Endothelial cell of umbilical vein (primary cell): ENCODE results near the gene RAB37. TPM values are rescaled to one million over a fixed set of nuclear protein-coding genes. Genes with fewer than 3 reads are reported as not detected.

Experiments used
- BruUV-seq: library from RNA; stranded (reverse); fragments of 400-500 nt; replicated peaks from 2 replicates; lab custom pipeline; 2021; lab: Mats Ljungman, UMichigan
- CTCF ChIA-PET: fragments of 300-600, 350-600 bp; sonication (Branson Sonifier 250); formaldehyde crosslinking; loops from one replicate; lab custom pipeline; 2021; ENCODE audit warnings: antibody characterized with exemption, inconsistent platforms; lab: Charles Lee
- POLR2A ChIA-PET: fragments of 300-600, 350-600 bp; sonication (Branson Sonifier 250); formaldehyde crosslinking; loops from one replicate; lab custom pipeline; 2021; ENCODE audit warnings: antibody characterized with exemption, inconsistent platforms; lab: Charles Lee
- DNase-seq: peaks from one replicate; pipeline ENCODE4 v3.0.0-alpha.2; 2011; ENCODE audit warnings: low read depth, low spot score
- FAIRE-seq: peaks from 2 replicates; lab custom pipeline; 2011; peaks lifted over from hg19 to GRCh38; lab: Jason Lieb, UNC
- H2AFZ ChIP-seq: 2 replicates; pipeline ENCODE4 v1.6.0; 2012; ENCODE audit warnings: low read depth, low read length, control low read depth, inconsistent platforms
- H3K27ac ChIP-seq: 2 replicates; pipeline ENCODE4 v1.5.1; 2011; ENCODE audit warnings: low read depth, mild to moderate bottlenecking, control low read depth, low read length, moderate library complexity; ENCODE audit not compliant: insufficient read depth
- H3K27me3 ChIP-seq, 2 experiments: 2 replicates each; pipeline versions ENCODE4 v1.6.0 to v1.6.1; 2011; ENCODE audit warnings: low read length in 2 of 2, mixed read lengths in 1 of 2; ENCODE audit not compliant: control insufficient read depth in 2 of 2, insufficient read depth in 2 of 2
- H3K36me3 ChIP-seq, 2 experiments: 2 replicates in 1 of 2; 3 replicates in 1 of 2; pipeline ENCODE4 v1.5.1; 2011; ENCODE audit warnings: low read length in 2 of 2, mild to moderate bottlenecking in 1 of 2, moderate library complexity in 1 of 2; ENCODE audit not compliant: control insufficient read depth in 2 of 2, insufficient read depth in 2 of 2; ENCODE audit errors: extremely low read depth in 1 of 2
- H3K4me1 ChIP-seq: 3 replicates; pipeline ENCODE4 v1.5.1; 2011; ENCODE audit warnings: mild to moderate bottlenecking, low read length; ENCODE audit not compliant: control insufficient read depth, insufficient read depth; ENCODE audit errors: extremely low read depth
- H3K4me2 ChIP-seq: 2 replicates; pipeline ENCODE4 v1.6.1; 2011; ENCODE audit warnings: low read length, control low read depth, mixed read lengths; ENCODE audit not compliant: insufficient read depth
- H3K4me3 ChIP-seq, 3 experiments: fragments of 200-600 bp in 1 of 3; sonication (generic), shearing (Covaris generic) in 1 of 3; replicated peaks in 1 of 3; 2 replicates each; pipeline ENCODE4 v1.5.1; 2011 to 2016; ENCODE audit warnings: control low read depth in 3 of 3, low read length in 3 of 3, mild to moderate bottlenecking in 2 of 3, inconsistent platforms in 1 of 3, low read depth in 1 of 3, moderate library complexity in 1 of 3; ENCODE audit not compliant: insufficient read depth in 1 of 3
- H3K79me2 ChIP-seq: 2 replicates; pipeline ENCODE4 v1.6.0; 2012; ENCODE audit warnings: low read length, inconsistent platforms; ENCODE audit not compliant: control insufficient read depth, insufficient read depth
- H3K9ac ChIP-seq: replicated peaks from 2 replicates; pipeline ENCODE3; 2011; ENCODE audit warnings: low read length, control low read depth; ENCODE audit not compliant: insufficient read depth; ENCODE audit errors: extremely low read depth
- H3K9me1 ChIP-seq: replicated peaks from 3 replicates; pipeline ENCODE4 v1.6.0; 2011; ENCODE audit warnings: mild to moderate bottlenecking, low read length; ENCODE audit not compliant: control insufficient read depth, insufficient read depth; ENCODE audit errors: extremely low read depth
- H3K9me3 ChIP-seq: replicated peaks from 2 replicates; pipeline ENCODE4 v1.5.1; 2012; ENCODE audit warnings: low read length, inconsistent platforms; ENCODE audit not compliant: control insufficient read depth, insufficient read depth
- H4K20me1 ChIP-seq: replicated peaks from 2 replicates; pipeline ENCODE3; 2011; ENCODE audit warnings: mild to moderate bottlenecking, low read length; ENCODE audit not compliant: control insufficient read depth, insufficient read depth; ENCODE audit errors: extremely low read depth
- CTCF ChIP-seq, 2 donors: IDR thresholded peaks; 1 replicate in 1 of 2; 2 replicates in 1 of 2; pipeline ENCODE4 v1.5.1; 2011; ENCODE audit warnings: low read length in 2 of 2, mild to moderate bottlenecking in 2 of 2, moderate library complexity in 2 of 2, control low read depth in 1 of 2, inconsistent platforms in 1 of 2, low read depth in 1 of 2; ENCODE audit not compliant: insufficient read depth in 1 of 2; ENCODE audit errors: extremely low read depth in 1 of 2
- FOS ChIP-seq: IDR thresholded peaks from 2 replicates; pipeline ENCODE4 v1.6.1; 2011; ENCODE audit warnings: mild to moderate bottlenecking, low read length, moderate library complexity, borderline replicate concordance; ENCODE audit not compliant: insufficient read depth
- GATA2 ChIP-seq: IDR thresholded peaks from 2 replicates; pipeline ENCODE4 v1.7.0; 2011; ENCODE audit warnings: low read depth, mild to moderate bottlenecking, moderate library complexity, mixed read lengths, low read length; ENCODE audit not compliant: insufficient read length, insufficient read depth
- JUN ChIP-seq: IDR thresholded peaks from 2 replicates; pipeline ENCODE4 v1.6.1; 2011; ENCODE audit warnings: borderline replicate concordance, low read depth; ENCODE audit not compliant: insufficient read length, insufficient read depth
- MYC ChIP-seq: IDR thresholded peaks from one replicate; pipeline ENCODE4 v1.6.1; 2011; ENCODE audit warnings: mild to moderate bottlenecking, low read depth, low read length
- POLR2A ChIP-seq: IDR thresholded peaks from 2 replicates; pipeline ENCODE4 v1.6.1; 2012; ENCODE audit warnings: low read depth, mild to moderate bottlenecking, control low read depth, low read length
- POLR2AphosphoS5 ChIP-seq: IDR thresholded peaks from 2 replicates; pipeline ENCODE4 v1.6.1; 2012; ENCODE audit warnings: low read depth, mild to moderate bottlenecking, control low read depth, low read length, moderate library complexity; ENCODE audit not compliant: insufficient read depth
- dilution Hi-C: fragments of 300-500 bp; cut with MboI; formaldehyde crosslinking; loops from one replicate; pipeline ENCODE4 v1.15.0; 2019; ENCODE audit warnings: low sequenced_read_pairs; ENCODE audit not compliant: extremely low pct_ligation_motif_present
- intact Hi-C: fragments of 100-400 bp; cut with micrococcal nuclease; formaldehyde crosslinking; loops from one replicate; pipeline ENCODE4 v1.10.0; 2022
- polyA plus RNA-seq, 4 experiments: library from polyadenylated mRNA; depleted of rRNA in 3 of 4; stranded (reverse) in 3 of 4; unstranded in 1 of 4; fragments of >200 nt; gene quantifications; 2 replicates each; pipeline versions ENCODE4 v1.2.1 to v1.2.3, GENCODE V29; 2011 to 2012; ENCODE audit warnings: missing spikeins in 1 of 4
- total RNA-seq: library from RNA; stranded (reverse); gene quantifications from 2 replicates; pipeline ENCODE4 v1.2.3, GENCODE V29; 2021

The RAB37 gene
- total and polyA plus RNA-seq, 2 donors (not counting 3 experiments of a cell fraction or from before 2014, with no cell fraction given) = 0.11 TPM; not detected in 1

GRCh38 chr17:74699236-74699635, 37.8 kb upstream of the RAB37 start:
- Histone ChIP-seq H3K4me1 (no peaks in the 10 kb centered on the region), H3K27me3 (no peaks in the 10 kb centered on the region), H3K9me3 (no peaks in the 10 kb centered on the region), H3K9ac (no peak overlapping the region), H3K4me2 (no peak overlapping the region), H3K36me3 (no peaks in the 10 kb centered on the region), H3K27ac (no peak overlapping the region), H3K4me3 (no peak overlapping the region), H3K9me1 (no peaks in the 10 kb centered on the region), H4K20me1 (no peaks in the 10 kb centered on the region), H2AFZ (no peak overlapping the region), H3K79me2 (no peaks in the 10 kb centered on the region)
- POLR2A ChIA-PET = no interaction called here
- intact Hi-C loops = no loop called here
- CTCF ChIA-PET = no interaction called here
- FAIRE-seq = no peak
- DNase-seq = no peak
- no TSS peak for BruUV-seq
- TF ChIP-seq FOS = no peak
- no peak for TF ChIP-seq POLR2AphosphoS5
- TF ChIP-seq POLR2A = no peak
- TF ChIP-seq JUN = no peak
- no peak for TF ChIP-seq CTCF (IDR thresholded peaks at IDR 0.05; ENCODE audit: extremely low read depth in 1 of 2, insufficient read depth in 1 of 2, low read depth in 1 of 2, low read length in 2 of 2)
- TF ChIP-seq GATA2 = no peak
- no peak for TF ChIP-seq MYC
- dilution Hi-C loops = no loop called here
